ENCODE measurements around the gene PRKN. TPM values are rescaled to one million over a fixed set of nuclear protein-coding genes. Genes with fewer than 3 reads are reported as not detected.

Gene PRKN
- total RNA-seq, 1 donor from 2014 or later: 5.1 TPM

GRCh38 chr6:161694995-161695394 lies 1032.6 kb downstream of the PRKN start:
- no peaks in the 10 kb centered on the region for H3K27me3 Mint-ChIP-seq (ENCODE audit: unreplicated experiment)
- no peak overlapping the region for H3K4me3 Mint-ChIP-seq (ENCODE audit: unreplicated experiment)
- TF ChIP-seq, protein P1, sequence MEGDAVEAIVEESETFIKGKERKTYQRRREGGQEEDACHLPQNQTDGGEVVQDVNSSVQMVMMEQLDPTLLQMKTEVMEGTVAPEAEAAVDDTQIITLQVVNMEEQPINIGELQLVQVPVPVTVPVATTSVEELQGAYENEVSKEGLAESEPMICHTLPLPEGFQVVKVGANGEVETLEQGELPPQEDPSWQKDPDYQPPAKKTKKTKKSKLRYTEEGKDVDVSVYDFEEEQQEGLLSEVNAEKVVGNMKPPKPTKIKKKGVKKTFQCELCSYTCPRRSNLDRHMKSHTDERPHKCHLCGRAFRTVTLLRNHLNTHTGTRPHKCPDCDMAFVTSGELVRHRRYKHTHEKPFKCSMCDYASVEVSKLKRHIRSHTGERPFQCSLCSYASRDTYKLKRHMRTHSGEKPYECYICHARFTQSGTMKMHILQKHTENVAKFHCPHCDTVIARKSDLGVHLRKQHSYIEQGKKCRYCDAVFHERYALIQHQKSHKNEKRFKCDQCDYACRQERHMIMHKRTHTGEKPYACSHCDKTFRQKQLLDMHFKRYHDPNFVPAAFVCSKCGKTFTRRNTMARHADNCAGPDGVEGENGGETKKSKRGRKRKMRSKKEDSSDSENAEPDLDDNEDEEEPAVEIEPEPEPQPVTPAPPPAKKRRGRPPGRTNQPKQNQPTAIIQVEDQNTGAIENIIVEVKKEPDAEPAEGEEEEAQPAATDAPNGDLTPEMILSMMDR (IDR thresholded peaks at IDR 0.05; ENCODE audit: unreplicated experiment): peak; percentile 57
- no peaks in the 10 kb centered on the region for H3K36me3 Mint-ChIP-seq (ENCODE audit: low read depth, unreplicated experiment)
- no peaks in the 10 kb centered on the region for H3K9me3 Mint-ChIP-seq (ENCODE audit: unreplicated experiment)
- no peak for DNase-seq (ENCODE audit: low spot score)
- no peak overlapping the region for H3K27ac Mint-ChIP-seq (ENCODE audit: unreplicated experiment)
- H3K4me1 Mint-ChIP-seq (ENCODE audit: unreplicated experiment): no peaks in the 10 kb centered on the region

GRCh38 chr6:161686655-161687054 lies 1040.9 kb downstream of the PRKN start:
- TF ChIP-seq, protein P1 (IDR thresholded peaks at IDR 0.05; ENCODE audit: unreplicated experiment): no peak
- Mint-ChIP-seq H3K4me1 (ENCODE audit: unreplicated experiment) (no peaks in the 10 kb centered on the region), H3K27ac (ENCODE audit: unreplicated experiment) (no peak overlapping the region), H3K4me3 (ENCODE audit: unreplicated experiment) (no peak overlapping the region), H3K36me3 (ENCODE audit: low read depth, unreplicated experiment) (no peaks in the 10 kb centered on the region), H3K27me3 (ENCODE audit: unreplicated experiment) (no peaks in the 10 kb centered on the region), H3K9me3 (ENCODE audit: unreplicated experiment) (no peaks in the 10 kb centered on the region)
- DNase-seq (ENCODE audit: low spot score): no peak

DNA sequence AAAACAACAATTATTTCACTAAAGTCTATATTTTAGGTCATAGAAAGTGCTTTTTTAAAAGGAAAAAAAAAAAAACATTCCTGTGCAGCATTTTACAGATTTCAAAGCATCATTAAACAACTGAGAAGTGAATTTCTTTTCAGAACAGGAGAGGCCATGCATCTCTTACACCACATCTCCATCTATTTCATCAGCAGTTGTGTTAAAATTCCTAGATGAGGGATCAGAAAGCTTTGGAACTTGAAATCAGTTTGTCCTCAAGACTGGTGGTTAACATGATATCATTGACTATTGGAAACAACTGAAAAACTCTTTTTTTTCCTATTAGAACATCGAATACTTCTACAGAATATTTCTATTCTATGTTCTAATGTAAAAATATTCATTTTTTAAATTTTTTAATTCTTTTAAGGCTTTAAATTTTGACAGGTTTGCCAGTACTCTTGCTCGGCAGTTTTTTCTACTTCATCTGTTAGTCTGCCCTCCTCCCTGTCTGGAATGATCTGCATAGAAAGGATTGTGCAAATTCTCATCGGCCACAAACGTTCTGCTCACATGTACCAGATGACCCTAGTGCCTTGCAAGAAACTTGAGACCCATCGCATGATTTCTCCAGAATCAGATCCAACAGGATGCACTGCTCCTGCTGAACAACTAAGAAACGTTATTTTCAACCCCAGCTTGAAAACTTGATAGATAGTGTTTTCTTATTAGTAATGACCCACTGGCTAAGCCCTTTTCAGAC lies 1042.7 kb downstream of the PRKN start:
- Mint-ChIP-seq H3K27me3 (ENCODE audit: unreplicated experiment) (no peaks in the 10 kb centered on the region), H3K9me3 (ENCODE audit: unreplicated experiment) (no peaks in the 10 kb centered on the region), H3K4me1 (ENCODE audit: unreplicated experiment) (no peaks in the 10 kb centered on the region), H3K4me3 (ENCODE audit: unreplicated experiment) (no peak overlapping the region), H3K36me3 (ENCODE audit: low read depth, unreplicated experiment) (no peaks in the 10 kb centered on the region), H3K27ac (ENCODE audit: unreplicated experiment) (no peak overlapping the region)
- TF ChIP-seq, protein P1 (IDR thresholded peaks at IDR 0.05; ENCODE audit: unreplicated experiment): no peak
- no peak for DNase-seq (ENCODE audit: low spot score)

DNA sequence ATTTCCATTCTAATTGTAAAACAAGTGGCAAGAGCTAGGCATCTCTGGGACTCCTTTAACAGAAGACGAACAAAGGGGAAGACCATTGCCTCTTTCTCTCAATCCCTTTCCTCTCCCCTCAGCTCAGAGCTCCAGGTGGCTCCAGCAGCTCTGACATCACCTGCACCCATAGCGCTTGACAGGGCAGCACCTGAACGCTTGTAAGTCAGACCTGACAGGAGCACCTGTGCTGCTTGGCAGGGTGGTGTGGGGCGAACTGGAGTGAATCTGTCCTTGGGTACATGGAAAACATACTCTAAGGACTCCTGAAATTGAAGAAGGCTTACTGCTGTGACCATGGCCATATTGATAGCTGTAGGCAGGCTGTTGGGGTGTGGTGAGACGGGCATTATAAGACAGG lies 1044.2 kb downstream of the PRKN start:
- no peaks in the 10 kb centered on the region for H3K9me3 Mint-ChIP-seq (ENCODE audit: unreplicated experiment)
- H3K4me3 Mint-ChIP-seq (ENCODE audit: unreplicated experiment): no peak overlapping the region
- TF ChIP-seq, protein P1 (IDR thresholded peaks at IDR 0.05; ENCODE audit: unreplicated experiment): no peak

GRCh38 chr6:161682982-161683381 lies 1044.6 kb downstream of the PRKN start:
- Mint-ChIP-seq H3K4me3 (ENCODE audit: unreplicated experiment) (no peak overlapping the region), H3K27ac (ENCODE audit: unreplicated experiment) (no peak overlapping the region)
- TF ChIP-seq, protein P1 (IDR thresholded peaks at IDR 0.05; ENCODE audit: unreplicated experiment): no peak

More for the DNA sequence above, 1044.2 kb downstream of the PRKN start:
- H3K27me3 Mint-ChIP-seq (ENCODE audit: unreplicated experiment): no peaks in the 10 kb centered on the region
- no peak for DNase-seq (ENCODE audit: low spot score)
- no peaks in the 10 kb centered on the region for H3K4me1 Mint-ChIP-seq (ENCODE audit: unreplicated experiment)
- no peaks in the 10 kb centered on the region for H3K36me3 Mint-ChIP-seq (ENCODE audit: low read depth, unreplicated experiment)
- no peak overlapping the region for H3K27ac Mint-ChIP-seq (ENCODE audit: unreplicated experiment)

More at GRCh38 chr6:161682982-161683381, 1044.6 kb downstream of the PRKN start:
- DNase-seq (ENCODE audit: low spot score): no peak
- no peaks in the 10 kb centered on the region for H3K9me3 Mint-ChIP-seq (ENCODE audit: unreplicated experiment)
- no peaks in the 10 kb centered on the region for H3K36me3 Mint-ChIP-seq (ENCODE audit: low read depth, unreplicated experiment)
- H3K4me1 Mint-ChIP-seq (ENCODE audit: unreplicated experiment): no peaks in the 10 kb centered on the region
- no peaks in the 10 kb centered on the region for H3K27me3 Mint-ChIP-seq (ENCODE audit: unreplicated experiment)
